Activated CD4-positive, alpha-beta T cell treated with anti-CD3 and anti-CD28 coated beads, Interleukin-2, amount 50 U/mL, for 1 hour (primary cell): Measurements from ENCODE around the gene CDKN2D.
"Not testable (repeated sequence)": the region's sequence is repeated elsewhere in the genome, so short reads cannot be mapped to it uniquely, and the experiment has no call there.

ENCODE experiments used
- DNase-seq: peaks from one replicate; pipeline ENCODE4 v3.0.0-alpha.2; 2020

CDKN2D gene

GRCh38 chr19:10580979-10581631, 12.3 kb upstream of the CDKN2D start:
- DNase-seq: peak; percentile 92

- no peak for DNase-seq
Observed at GRCh38 chr19:10577951-10578350, 9.2 kb upstream of the CDKN2D start.

GRCh38 chr19:10575011-10575716, 6.4 kb upstream of the CDKN2D start:
- DNase-seq: no peak

GRCh38 chr19:10574462-10574861, 5.7 kb upstream of the CDKN2D start:
- DNase-seq: no peak

- DNase-seq: not testable (repeated sequence)
Observed at GRCh38 chr19:10573793-10574192, 5.0 kb upstream of the CDKN2D start.

GRCh38 chr19:10568062-10568825, 535 bp downstream of the CDKN2D start:
- peak; percentile 58 for DNase-seq

GRCh38 chr19:10567656-10568055, 1.1 kb downstream of the CDKN2D start:
- no peak for DNase-seq

GRCh38 chr19:10566658-10567410, 1.9 kb downstream of the CDKN2D start:
- no peak for DNase-seq

GRCh38 chr19:10566408-10566657, 2.4 kb downstream of the CDKN2D start:
- DNase-seq: no peak

GRCh38 chr19:10565567-10566407, 3.0 kb downstream of the CDKN2D start, which contains the start of gene KRI1:
KRI1 (minus strand) TSS chr19:10566010; CDS start chr19:10565999, 11 bp downstream.
- peak; percentile 98 for DNase-seq

GRCh38 chr19:10565028-10565566, 3.7 kb downstream of the CDKN2D start:
- DNase-seq: peak; percentile 56

GRCh38 chr19:10562609-10563008, 6.2 kb downstream of the CDKN2D start:
- DNase-seq: no peak

GRCh38 chr19:10560154-10560553, 8.6 kb downstream of the CDKN2D start:
- DNase-seq: no peak

GRCh38 chr19:10557603-10558197, 11.1 kb downstream of the CDKN2D start:
- no peak for DNase-seq

GRCh38 chr19:10555610-10555973, 13.2 kb downstream of the CDKN2D start:
- DNase-seq: no peak

- no peak for DNase-seq
Observed at GRCh38 chr19:10554760-10555609, 13.8 kb downstream of the CDKN2D start.

GRCh38 chr19:10553943-10554381, 14.8 kb downstream of the CDKN2D start:
- peak; percentile 46 for DNase-seq

- no peak for DNase-seq
Observed at GRCh38 chr19:10553087-10553667, 15.6 kb downstream of the CDKN2D start.

- no peak for DNase-seq
Observed at GRCh38 chr19:10552510-10553053, 16.2 kb downstream of the CDKN2D start.
